SU-DHL-6 (cell line): ENCODE results near the gene RNF126.

Experiments used
- CTCF ChIP-seq: fragments of 200-600 bp; sonication (generic); IDR thresholded peaks from one replicate; pipeline ENCODE4 v1.5.1; 2017; ENCODE audit warnings: antibody characterized with exemption, mild to moderate bottlenecking, low read length, moderate library complexity; ENCODE audit not compliant: insufficient read depth, poor library complexity, severe bottlenecking
- EZH2phosphoT487 ChIP-seq: fragments of 200-600 bp; sonication (generic), shearing (Covaris generic); conservative IDR thresholded peaks from 2 replicates; pipeline ENCODE4 v1.6.1; 2018; ENCODE audit warnings: mild to moderate bottlenecking, antibody characterized with exemption, low read length, moderate library complexity, mixed read lengths

DNA sequence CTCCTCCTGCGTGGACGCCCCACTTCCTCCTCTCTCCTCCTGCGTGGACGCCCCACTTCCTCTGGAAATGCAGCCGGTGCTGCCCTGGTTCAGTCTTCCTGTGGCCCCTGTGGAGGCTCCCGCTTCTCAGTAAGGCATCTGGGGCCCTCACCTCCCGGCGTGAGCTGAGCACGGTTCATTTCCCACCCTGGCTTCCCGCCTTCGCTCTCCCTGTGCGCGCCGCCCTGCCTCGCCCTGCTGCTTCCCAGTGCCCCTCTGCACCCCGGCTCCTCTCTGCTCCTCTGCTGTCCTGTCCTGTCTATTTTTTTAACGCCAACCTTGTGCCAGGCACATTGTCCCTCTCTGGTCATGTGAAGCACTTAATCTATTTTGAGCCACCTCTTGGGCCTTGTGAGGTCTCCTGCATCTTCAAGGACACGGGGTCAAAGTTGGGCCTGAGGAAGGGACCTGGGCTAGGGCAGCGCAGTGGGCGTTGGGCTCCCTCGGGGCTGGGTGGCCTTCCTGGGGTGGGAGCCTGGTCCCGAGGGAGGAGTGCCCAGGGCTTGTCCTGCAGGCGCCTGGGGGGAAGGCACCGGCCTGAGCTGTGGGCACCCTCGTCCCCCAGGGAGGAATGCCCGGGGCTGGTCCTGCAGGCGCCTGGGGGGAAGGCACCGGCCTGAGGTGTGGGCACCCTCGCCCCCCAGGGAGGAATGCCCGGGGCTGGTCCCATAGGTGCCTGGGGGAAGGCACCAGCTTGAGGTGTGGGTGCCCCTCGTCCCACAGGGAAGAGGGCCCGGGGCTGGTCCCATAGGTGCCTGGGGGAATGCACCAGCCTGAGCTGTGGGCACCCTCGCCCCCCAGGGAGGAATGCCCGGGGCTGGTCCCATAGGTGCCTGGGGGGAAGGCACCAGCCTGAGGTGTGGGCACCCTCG lies 60.4 kb downstream of the RNF126 start:
- TF ChIP-seq CTCF, result no peak
- no peak for TF ChIP-seq EZH2phosphoT487
